T-cell (primary cell): ENCODE measurements around the gene ATRN. TPM values are rescaled to one million over a fixed set of nuclear protein-coding genes. Genes with fewer than 3 reads are reported as not detected.
A peak's percentile ranks its signal among the peaks of the same experiment; 100 is the strongest.
"Not testable (repeated sequence)": the region's sequence is repeated elsewhere in the genome, so short reads cannot be mapped to it uniquely, and the experiment has no call there.

ENCODE experiments used
- ATAC-seq, 4 experiments: fragments of 200-7000 bp in 3 of 4; fragments of 150-1000 bp in 1 of 4; cut with Tn5 transposase; replicated peaks in 1 of 4; 1 replicate in 3 of 4; 2 replicates in 1 of 4; pipeline ENCODE4 v1.10.0; 2021; ENCODE audit warnings: moderate library complexity in 3 of 4, mild to moderate bottlenecking in 2 of 4, moderate number of reproducible peaks in 1 of 4
- CTCF ChIA-PET, 2 donors: fragments of 300-600 bp; sonication (Branson Sonifier 250); formaldehyde crosslinking; loops; one replicate each; lab custom pipeline; 2022; ENCODE audit warnings: antibody characterized with exemption in 2 of 2; lab: Charles Lee
- POLR2A ChIA-PET, 2 donors: fragments of 300-600 bp; sonication (Branson Sonifier 250); formaldehyde crosslinking; loops; one replicate each; lab custom pipeline; 2022; ENCODE audit warnings: antibody characterized with exemption in 2 of 2; lab: Charles Lee
- DNase-seq, 35 experiments: peaks; one replicate each; pipeline versions ENCODE4 v3.0.0 to v3.0.0-alpha.2; 2013 to 2023
- H3K27ac ChIP-seq: one replicate; pipeline ENCODE4 v1.5.1; 2013; ENCODE audit warnings: low read length
- H3K27me3 ChIP-seq, 2 experiments: replicated peaks in 1 of 2; 1 replicate in 1 of 2; 2 replicates in 1 of 2; pipeline versions ENCODE4 v1.6.1 to v1.7.0; 2013; ENCODE audit warnings: low read length in 1 of 2, mixed read lengths in 1 of 2; ENCODE audit not compliant: control insufficient read depth in 2 of 2, insufficient read depth in 2 of 2; ENCODE audit errors: extremely low read depth in 1 of 2
- H3K36me3 ChIP-seq, 2 donors: 1 replicate in 1 of 2; 2 replicates in 1 of 2; pipeline versions ENCODE4 v1.6.1 to v1.7.0; 2013; ENCODE audit warnings: low read length in 1 of 2; ENCODE audit not compliant: control insufficient read depth in 2 of 2, insufficient read depth in 1 of 2; ENCODE audit errors: extremely low read depth in 1 of 2
- H3K4me1 ChIP-seq, 2 experiments: 1 replicate in 1 of 2; 2 replicates in 1 of 2; pipeline versions ENCODE4 v1.6.1 to v1.7.0; 2013; ENCODE audit warnings: low read length in 2 of 2, mixed read lengths in 1 of 2; ENCODE audit not compliant: insufficient read depth in 2 of 2, control insufficient read depth in 1 of 2; ENCODE audit errors: extremely low read depth in 1 of 2
- H3K4me3 ChIP-seq, 2 donors: 1 replicate in 1 of 2; 2 replicates in 1 of 2; pipeline versions ENCODE4 v1.5.1 to v1.7.0; 2013; ENCODE audit warnings: mild to moderate bottlenecking in 2 of 2, low read length in 1 of 2, moderate library complexity in 1 of 2; ENCODE audit not compliant: control insufficient read depth in 1 of 2; ENCODE audit errors: extremely low read depth in 1 of 2
- H3K9me3 ChIP-seq: 2 replicates; pipeline ENCODE4 v1.7.0; 2013
- H3K27ac Mint-ChIP-seq, 2 donors: one replicate each; pipeline ENCODE4 v1.8.0; 2020 to 2021; ENCODE audit warnings: mild to moderate bottlenecking in 2 of 2, mixed read lengths in 2 of 2
- H3K27me3 Mint-ChIP-seq, 2 donors: one replicate each; pipeline ENCODE4 v1.8.0; 2021 to 2022; ENCODE audit warnings: mixed read lengths in 2 of 2
- H3K36me3 Mint-ChIP-seq: one replicate; pipeline ENCODE4 v1.8.0; 2021; ENCODE audit warnings: mixed read lengths
- H3K4me1 Mint-ChIP-seq, 3 donors: one replicate each; pipeline ENCODE4 v1.8.0; 2020 to 2022; ENCODE audit warnings: mixed read lengths in 3 of 3, mild to moderate bottlenecking in 1 of 3
- H3K4me3 Mint-ChIP-seq, 3 donors: one replicate each; pipeline ENCODE4 v1.8.0; 2020 to 2022; ENCODE audit warnings: mild to moderate bottlenecking in 3 of 3, mixed read lengths in 3 of 3, moderate library complexity in 3 of 3
- H3K9me3 Mint-ChIP-seq, 3 donors: one replicate each; pipeline ENCODE4 v1.8.0; 2020 to 2022; ENCODE audit warnings: mixed read lengths in 3 of 3
- WGBS: methylation state at CpG from one replicate; pipeline ENCODE4 v1.1.5; 2013; ENCODE audit warnings: missing lambda C conversion rate; ENCODE audit not compliant: insufficient coverage; 5-methylcytosine and 5-hydroxymethylcytosine counted together
- total RNA-seq, 35 experiments: library from RNA in 6 of 35; stranded (reverse) in 6 of 35; fragments of 120-200 nt in 1 of 35; gene quantifications; one replicate each; pipeline versions ENCODE4 v1.2.1 to v1.2.4 and lab custom pipeline; 2013 to 2026

Gene ATRN
- total RNA-seq (10 to 100 TPM; 13.6 to 15.8 (median 13.7) TPM), total RNA-seq (lab: John Stamatoyannopoulos, UW) (16.3 to 61.7 (median 32.9) reads per million in 29 experiments)
- 11.6 TPM for total RNA-seq (2013)

DNA sequence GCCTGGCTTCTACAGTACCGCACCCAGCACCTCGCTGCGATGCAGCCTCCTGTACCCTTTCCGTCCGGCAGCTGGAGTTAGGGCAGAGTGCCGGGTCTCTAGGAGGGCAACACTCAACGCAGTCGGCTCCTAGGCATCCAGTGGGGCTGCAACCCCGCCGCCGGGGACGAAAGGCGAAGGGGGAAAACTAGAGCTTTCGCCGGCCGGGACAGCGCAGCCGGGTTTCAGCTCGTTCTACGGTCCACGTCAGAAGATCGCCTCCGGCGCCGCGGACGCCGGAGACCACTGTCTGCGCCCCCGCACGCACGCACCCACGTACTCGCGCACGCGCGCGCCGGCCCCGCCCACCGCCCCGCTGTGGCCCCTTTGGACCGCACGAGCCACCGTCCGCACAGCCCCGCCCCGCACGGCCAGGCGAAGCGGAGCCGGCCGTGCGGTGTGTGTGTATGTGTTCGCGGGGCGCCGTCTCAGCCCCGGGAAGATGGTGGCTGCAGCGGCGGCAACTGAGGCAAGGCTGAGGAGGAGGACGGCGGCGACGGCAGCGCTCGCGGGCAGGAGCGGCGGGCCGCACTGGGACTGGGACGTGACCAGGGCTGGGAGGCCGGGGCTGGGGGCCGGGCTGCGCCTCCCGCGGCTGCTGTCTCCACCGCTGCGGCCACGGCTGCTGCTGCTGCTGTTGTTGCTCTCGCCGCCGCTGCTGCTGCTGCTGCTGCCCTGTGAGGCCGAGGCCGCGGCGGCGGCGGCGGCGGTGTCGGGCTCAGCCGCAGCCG is at the start of gene ATRN:
TSS of gene ATRN (plus strand) at position 392 of the 770 bp plus-strand sequence. CDS start at position 482, 90 bp downstream.
- H3K36me3 ChIP-seq: no peaks in the 10 kb centered on the region
- Mint-ChIP-seq H3K4me3 (peak within 1 kb of the TSS; percentile 91 to 96 (median 93)), H3K9me3 (no peaks in the 10 kb centered on the region), H3K4me1 (peaks cover 30 to 40% (median 38%) of the 10 kb centered on the region in 3 donors), H3K27me3 (peaks cover 3 to 6% of the 10 kb centered on the region in 2 donors), H3K27ac (peak within 1 kb of the TSS; percentile 74 to 87), H3K36me3 (no peaks in the 10 kb centered on the region)
- H3K27ac ChIP-seq: peak within 1 kb of the TSS; percentile 45
- ATAC-seq (peak; percentile 84 to 91 (median 88)), DNase-seq (peak; percentile 62 to 91 (median 79))
- H3K4me1 ChIP-seq: peaks cover 19 to 29% of the 10 kb centered on the region in 2 experiments
- ChIA-PET CTCF (interaction anchor here in 1 of 2 donors (1.6 kb wide), 1 partner anchor 62 kb away, joined by 5 read pairs; no protein-coding TSS in a partner anchor), POLR2A (no interaction called here)
- peak within 1 kb of the TSS; percentile 81 to 90 for H3K4me3 ChIP-seq
- under 1% methylated on average over 95 of the region's 95 CpGs for WGBS
- no peaks in the 10 kb centered on the region for H3K9me3 ChIP-seq
- no peaks in the 10 kb centered on the region for H3K27me3 ChIP-seq

DNA sequence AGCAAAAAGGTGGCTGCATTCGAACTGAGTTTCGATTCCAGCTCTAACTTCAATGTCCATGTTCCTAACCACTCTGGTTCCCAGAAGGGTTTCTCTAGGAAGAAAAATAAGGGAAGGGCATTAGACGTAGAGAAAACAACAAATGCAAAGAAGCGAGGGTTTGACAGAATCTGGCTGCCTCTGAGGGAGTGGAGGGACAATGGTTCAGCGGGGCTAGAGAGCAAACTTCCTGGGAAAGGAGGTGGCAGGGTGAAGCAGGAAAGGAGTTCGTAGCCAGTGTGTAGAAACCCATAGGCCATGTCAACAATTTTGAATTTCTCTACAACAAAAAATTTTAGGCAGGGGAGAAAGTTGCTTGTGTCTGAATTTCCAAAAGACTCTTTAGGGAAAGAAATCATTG is 48.8 kb upstream of the ATRN start:
- Mint-ChIP-seq H3K4me1 (peaks cover 0 to 11% (median 8%) of the 10 kb centered on the region in 3 donors), H3K27me3 (peaks cover 0 to 4% of the 10 kb centered on the region in 2 donors), H3K36me3 (no peaks in the 10 kb centered on the region), H3K27ac (no peak overlapping the region), H3K4me3 (no peak overlapping the region), H3K9me3 (no peaks in the 10 kb centered on the region)
- H3K4me1 ChIP-seq: peaks cover 0 to 12% of the 10 kb centered on the region in 2 experiments
- H3K9me3 ChIP-seq: no peaks in the 10 kb centered on the region
- no peaks in the 10 kb centered on the region for H3K36me3 ChIP-seq
- no peak overlapping the region for H3K4me3 ChIP-seq
- ChIA-PET CTCF (no interaction called here), POLR2A (no interaction called here)
- no peak overlapping the region for H3K27ac ChIP-seq
- H3K27me3 ChIP-seq: no peaks in the 10 kb centered on the region
- DNase-seq (no peak), ATAC-seq (no peak)
- WGBS: no CpG with 5 or more reads among the region's 6 CpGs

DNA sequence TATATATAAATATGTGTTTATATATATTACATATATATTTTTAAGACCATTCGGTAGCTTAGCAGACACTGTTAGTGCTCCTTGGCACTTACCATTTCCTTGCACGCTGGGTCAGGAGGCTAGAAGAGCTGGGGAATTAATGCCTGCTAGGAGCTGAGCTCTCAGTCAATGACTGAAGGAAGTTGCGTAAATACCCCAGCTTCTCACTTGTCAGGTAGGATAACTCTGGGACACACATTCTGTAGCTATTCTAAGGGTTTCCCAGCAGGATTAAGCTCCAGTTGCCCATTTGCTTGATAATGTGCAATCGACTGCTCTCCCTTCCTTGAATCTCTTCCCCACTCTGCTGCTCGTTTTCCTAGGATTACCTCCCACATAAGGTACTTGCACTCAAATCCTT is 47.7 kb upstream of the ATRN start:
- H3K4me1 ChIP-seq: peaks cover 0 to 12% of the 10 kb centered on the region in 2 experiments
- Mint-ChIP-seq H3K27ac (no peak overlapping the region), H3K4me3 (no peak overlapping the region), H3K9me3 (no peaks in the 10 kb centered on the region), H3K27me3 (peaks cover 1 to 4% of the 10 kb centered on the region in 2 donors), H3K36me3 (no peaks in the 10 kb centered on the region), H3K4me1 (peaks cover 0 to 11% (median 8%) of the 10 kb centered on the region in 3 donors)
- no peak overlapping the region for H3K4me3 ChIP-seq
- ChIA-PET POLR2A (interaction anchor here in 1 of 2 donors (0.5 kb wide), 1 partner anchor 46 kb away, joined by 3 read pairs; no protein-coding TSS in a partner anchor), CTCF (no interaction called here)
- DNase-seq (no peak), ATAC-seq (no peak)
- 100% methylated on average over 1 of the region's 5 CpGs for WGBS
- H3K27me3 ChIP-seq: no peaks in the 10 kb centered on the region
- no peaks in the 10 kb centered on the region for H3K36me3 ChIP-seq
- H3K27ac ChIP-seq: no peak overlapping the region
- H3K9me3 ChIP-seq: no peaks in the 10 kb centered on the region

DNA sequence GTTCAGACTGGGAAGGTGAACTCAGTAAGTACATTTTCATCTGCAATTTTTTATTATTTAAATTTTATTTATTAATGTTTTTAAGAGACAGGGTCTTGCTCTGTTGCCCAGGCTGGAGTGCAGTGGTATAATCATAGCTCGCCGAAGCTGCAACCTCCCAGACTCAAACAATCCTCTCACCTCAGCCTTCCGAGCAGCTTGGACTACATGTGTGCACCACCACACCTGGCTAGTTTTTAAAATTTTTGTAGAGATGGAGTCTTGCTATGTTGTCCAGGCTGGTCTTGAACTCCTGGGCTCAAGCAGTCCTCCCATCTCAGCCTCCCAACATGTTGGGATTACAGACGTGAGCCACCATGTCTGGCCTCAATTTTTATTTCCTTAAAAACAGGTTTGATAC is 44.1 kb upstream of the ATRN start:
- WGBS: no CpG with 5 or more reads among the region's 4 CpGs
- not testable (repeated sequence) for H3K9me3 ChIP-seq
- peaks cover 8 to 17% of the 10 kb centered on the region in 2 donors for H3K27me3 Mint-ChIP-seq

GRCh38 chr20:3430376-3431069 is 40.3 kb upstream of the ATRN start:
- peaks cover 0 to 3% (median 0%) of the 10 kb centered on the region in 3 donors for H3K4me1 Mint-ChIP-seq
- ChIA-PET POLR2A (no interaction called here), CTCF (no interaction called here)
- Histone ChIP-seq H3K27ac (no peak overlapping the region), H3K9me3 (no peaks in the 10 kb centered on the region), H3K4me1 (no peaks in the 10 kb centered on the region), H3K36me3 (no peaks in the 10 kb centered on the region), H3K27me3 (no peaks in the 10 kb centered on the region), H3K4me3 (no peak overlapping the region)
- H3K9me3 Mint-ChIP-seq: no peaks in the 10 kb centered on the region
- H3K36me3 Mint-ChIP-seq: no peaks in the 10 kb centered on the region
- H3K4me3 Mint-ChIP-seq: no peak overlapping the region
- ATAC-seq: no peak
- H3K27ac Mint-ChIP-seq: no peak overlapping the region
- peak in 1 of 35 experiments; percentile 5 for DNase-seq
- 47% methylated on average over 9 of the region's 14 CpGs for WGBS
- peaks cover 8 to 15% of the 10 kb centered on the region in 2 donors for H3K27me3 Mint-ChIP-seq

More for the DNA sequence above, 44.1 kb upstream of the ATRN start:
- H3K9me3 Mint-ChIP-seq, H3K27ac ChIP-seq, H3K27me3 ChIP-seq, ATAC-seq, H3K36me3 ChIP-seq, H3K4me1 ChIP-seq, DNase-seq, H3K27ac Mint-ChIP-seq, H3K4me1 Mint-ChIP-seq, POLR2A ChIA-PET, H3K36me3 Mint-ChIP-seq, H3K4me3 ChIP-seq, H3K4me3 Mint-ChIP-seq: not testable (repeated sequence)
- CTCF ChIA-PET: interaction anchor here in 1 of 2 donors (0.6 kb wide), 1 partner anchor 45 kb away, joined by 4 read pairs; no protein-coding TSS in a partner anchor

DNA sequence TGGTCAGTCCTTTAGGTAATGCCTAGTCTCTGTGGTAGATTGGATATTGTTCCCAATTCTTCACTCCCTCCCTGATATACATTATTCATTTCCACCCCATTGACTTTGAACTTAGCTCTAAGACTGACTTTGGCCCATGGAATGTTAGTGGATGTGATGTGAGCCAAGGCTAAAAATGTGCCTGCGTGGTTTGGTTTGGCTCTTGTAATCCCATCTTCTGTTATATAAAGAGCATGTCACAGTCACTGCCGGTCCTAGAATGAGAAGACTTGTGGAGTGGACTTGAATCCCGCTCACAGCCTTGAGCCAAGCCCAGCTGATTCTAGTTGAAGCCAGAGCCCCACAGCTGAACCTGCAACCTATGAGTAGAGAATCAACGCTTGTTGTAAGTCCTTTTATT is 39.7 kb upstream of the ATRN start:
- Mint-ChIP-seq H3K36me3 (no peaks in the 10 kb centered on the region), H3K27me3 (peaks cover 8 to 15% of the 10 kb centered on the region in 2 donors), H3K27ac (no peak overlapping the region), H3K4me3 (no peak overlapping the region), H3K4me1 (peaks cover 0 to 3% (median 0%) of the 10 kb centered on the region in 3 donors), H3K9me3 (no peaks in the 10 kb centered on the region)
- Histone ChIP-seq H3K4me1 (no peaks in the 10 kb centered on the region), H3K4me3 (no peak overlapping the region), H3K27ac (no peak overlapping the region), H3K9me3 (no peaks in the 10 kb centered on the region), H3K27me3 (no peaks in the 10 kb centered on the region), H3K36me3 (no peaks in the 10 kb centered on the region)
- whole genome bisulfite sequencing: 87% methylated on average over 2 of the region's 4 CpGs
- DNase-seq: no peak
- no peak for ATAC-seq
- ChIA-PET POLR2A (no interaction called here), CTCF (no interaction called here)
